CD14-positive monocyte (primary cell): ENCODE measurements around the gene TUBB4A. TPM values are rescaled to one million over a fixed set of nuclear protein-coding genes. Genes with fewer than 3 reads are reported as not detected.
A peak's percentile ranks its signal among the peaks of the same experiment; 100 is the strongest.

Experiments used
- DNase-seq, 3 donors: peaks; one replicate each; pipeline ENCODE4 v3.0.0-alpha.2; 2011 to 2022
- H2AFZ ChIP-seq: 2 replicates; pipeline ENCODE4 v1.6.0; 2012; ENCODE audit warnings: mild to moderate bottlenecking, low read depth, low read length, inconsistent platforms; ENCODE audit not compliant: insufficient read depth, poor library complexity, severe bottlenecking
- H3K27ac ChIP-seq, 2 donors: 1 replicate in 1 of 2; 2 replicates in 1 of 2; pipeline ENCODE4 v1.5.1; 2012 to 2013; ENCODE audit warnings: low read length in 2 of 2, control low read depth in 1 of 2, inconsistent platforms in 1 of 2, low read depth in 1 of 2, mild to moderate bottlenecking in 1 of 2
- H3K27me3 ChIP-seq, 2 donors: one replicate each; pipeline versions ENCODE4 v1.6.0 to v1.6.1; 2011 to 2013; ENCODE audit warnings: low read length in 2 of 2; ENCODE audit not compliant: control insufficient read depth in 2 of 2, insufficient read depth in 2 of 2
- H3K36me3 ChIP-seq, 2 donors: replicated peaks in 1 of 2; 1 replicate in 1 of 2; 2 replicates in 1 of 2; pipeline versions ENCODE4 v1.5.1 to v1.6.1; 2012 to 2013; ENCODE audit warnings: low read length in 2 of 2, control low read depth in 1 of 2, inconsistent platforms in 1 of 2, mild to moderate bottlenecking in 1 of 2; ENCODE audit not compliant: insufficient read depth in 2 of 2, control insufficient read depth in 1 of 2
- H3K4me1 ChIP-seq, 2 donors: 1 replicate in 1 of 2; 2 replicates in 1 of 2; pipeline versions ENCODE4 v1.5.1 to v1.6.1; 2012 to 2013; ENCODE audit warnings: low read length in 2 of 2, control low read depth in 1 of 2, inconsistent platforms in 1 of 2, mild to moderate bottlenecking in 1 of 2, moderate library complexity in 1 of 2; ENCODE audit not compliant: insufficient read depth in 2 of 2, control insufficient read depth in 1 of 2
- H3K4me2 ChIP-seq: replicated peaks from 2 replicates; pipeline ENCODE3; 2012; ENCODE audit warnings: low read length, moderate library complexity, mild to moderate bottlenecking; ENCODE audit not compliant: poor library complexity, severe bottlenecking; ENCODE audit errors: extremely low read depth
- H3K4me3 ChIP-seq, 3 experiments: fragments of 200-600 bp in 1 of 3; sonication (generic) in 1 of 3; replicated peaks in 1 of 3; 1 replicate in 2 of 3; 2 replicates in 1 of 3; pipeline ENCODE4 v1.5.1; 2011 to 2013; ENCODE audit warnings: low read length in 3 of 3, mild to moderate bottlenecking in 3 of 3, control low read depth in 2 of 3, low read depth in 2 of 3, inconsistent platforms in 1 of 3, moderate library complexity in 1 of 3
- H3K79me2 ChIP-seq: 2 replicates; pipeline ENCODE4 v1.6.0; 2012; ENCODE audit warnings: mild to moderate bottlenecking, control low read depth, inconsistent platforms, low read length, moderate library complexity; ENCODE audit not compliant: insufficient read depth
- H3K9ac ChIP-seq: 2 replicates; pipeline ENCODE4 v1.6.0; 2017; ENCODE audit warnings: low read length, mild to moderate bottlenecking; ENCODE audit not compliant: insufficient read depth, poor library complexity, severe bottlenecking
- H3K9me3 ChIP-seq, 2 donors: replicated peaks in 1 of 2; 1 replicate in 1 of 2; 2 replicates in 1 of 2; pipeline versions ENCODE4 v1.5.1 to v1.6.1; 2012 to 2013; ENCODE audit warnings: low read length in 2 of 2, control low read depth in 1 of 2; ENCODE audit not compliant: control insufficient read depth in 1 of 2, insufficient read depth in 1 of 2
- H4K20me1 ChIP-seq: 2 replicates; pipeline ENCODE4 v1.6.0; 2012; ENCODE audit warnings: mild to moderate bottlenecking, low read length, control low read depth, moderate library complexity; ENCODE audit not compliant: insufficient read depth
- H3K27ac Mint-ChIP-seq, 7 donors: one replicate each; pipeline ENCODE4 v1.8.0; 2020; ENCODE audit warnings: mild to moderate bottlenecking in 7 of 7, mixed read lengths in 7 of 7, moderate library complexity in 6 of 7, inconsistent platforms in 2 of 7
- H3K27me3 Mint-ChIP-seq, 3 donors: one replicate each; pipeline ENCODE4 v1.8.0; 2021 to 2022; ENCODE audit warnings: low read depth in 3 of 3, mild to moderate bottlenecking in 3 of 3, mixed read lengths in 3 of 3, moderate library complexity in 3 of 3, inconsistent platforms in 1 of 3
- H3K36me3 Mint-ChIP-seq, 2 donors: one replicate each; pipeline ENCODE4 v1.8.0; 2020; ENCODE audit warnings: mixed read lengths in 2 of 2, inconsistent platforms in 1 of 2, mild to moderate bottlenecking in 1 of 2
- H3K4me1 Mint-ChIP-seq: one replicate; pipeline ENCODE4 v1.8.0; 2020; ENCODE audit warnings: mild to moderate bottlenecking, mixed read lengths
- H3K4me3 Mint-ChIP-seq, 2 donors: one replicate each; pipeline ENCODE4 v1.8.0; 2020; ENCODE audit warnings: mild to moderate bottlenecking in 2 of 2, mixed read lengths in 2 of 2, moderate library complexity in 1 of 2
- H3K9me3 Mint-ChIP-seq, 7 donors: one replicate each; pipeline ENCODE4 v1.8.0; 2020 to 2022; ENCODE audit warnings: mixed read lengths in 7 of 7, mild to moderate bottlenecking in 6 of 7, moderate library complexity in 6 of 7, inconsistent platforms in 2 of 7
- WGBS: methylation state at CpG from one replicate; pipeline ENCODE4 v1.1.5; 2013; ENCODE audit warnings: missing lambda C conversion rate; ENCODE audit not compliant: insufficient coverage; 5-methylcytosine and 5-hydroxymethylcytosine counted together
- intact Hi-C, 2 donors: fragments of 100-400 bp; cut with micrococcal nuclease; formaldehyde crosslinking; loops; one replicate each; pipeline versions ENCODE4 v1.15.0 to v1.15.1; 2023
- polyA plus RNA-seq, 3 donors: library from polyadenylated mRNA; depleted of rRNA in 1 of 3; unstranded in 2 of 3; stranded (reverse) in 1 of 3; fragments of 300-500 nt in 2 of 3; fragments of >200 nt in 1 of 3; fragmentation: Illumina TruSeq in 2 of 3; gene quantifications; 1 replicate in 2 of 3; 2 replicates in 1 of 3; pipeline ENCODE4 v1.2.3, GENCODE V29; 2012 to 2021
- TF ChIP-seq, protein P1 (sequence below): fragments of 200-600 bp; IDR thresholded peaks from one replicate; pipeline ENCODE4 v1.8.0; 2022; ENCODE audit warnings: antibody characterized with exemption, mild to moderate bottlenecking

TUBB4A gene
- polyA plus RNA-seq, 3 donors: 0.16 TPM; not detected in 2

DNA sequence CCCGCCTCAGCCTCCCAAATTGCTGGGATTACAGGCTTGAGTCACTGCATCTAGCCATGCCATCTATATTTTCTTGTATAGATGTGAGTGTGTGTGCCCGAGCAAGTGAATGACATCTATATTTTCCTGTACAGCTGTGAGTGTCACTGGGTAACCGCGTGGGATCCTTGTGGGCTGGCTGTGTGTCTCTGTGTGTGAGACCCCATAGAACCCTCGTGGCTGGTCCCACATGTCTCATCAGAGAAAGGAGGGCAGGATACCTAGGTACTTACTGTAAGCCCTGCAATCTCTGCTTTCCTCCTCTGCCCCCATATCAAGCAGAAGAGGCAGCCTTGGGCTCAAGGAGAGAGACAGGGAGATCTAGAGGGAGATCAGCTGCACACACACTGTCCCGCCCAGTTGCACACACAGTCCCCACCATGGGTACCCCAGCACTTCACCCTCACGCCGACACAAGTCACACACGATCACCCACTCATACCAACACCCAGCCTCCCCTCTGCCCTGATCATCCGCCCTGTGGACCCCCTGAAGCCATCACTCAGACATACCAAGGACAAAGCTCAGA, 21.2 kb downstream of the TUBB4A start:
- Mint-ChIP-seq H3K4me1 (peaks cover 27% of the 10 kb centered on the region), H3K27me3 (peaks cover 0 to 7% (median 0%) of the 10 kb centered on the region in 3 donors), H3K27ac (peak overlapping the region; percentile 83 to 99 (median 96)), H3K36me3 (peaks cover 13 to 30% of the 10 kb centered on the region in 2 donors), H3K9me3 (peaks cover 0 to 8% (median 0%) of the 10 kb centered on the region in 7 donors), H3K4me3 (peak overlapping the region; percentile 96 to 99)
- Histone ChIP-seq H3K9me3 (no peaks in the 10 kb centered on the region), H3K9ac (peak overlapping the region; percentile 95), H3K36me3 (peaks cover 20 to 29% of the 10 kb centered on the region in 2 donors), H3K27me3 (no peaks in the 10 kb centered on the region), H3K27ac (peak overlapping the region; percentile 82 to 98), H3K79me2 (peaks cover 13% of the 10 kb centered on the region), H3K4me1 (peaks cover 15 to 21% of the 10 kb centered on the region in 2 donors), H3K4me3 (peak overlapping the region; percentile 62 to 95 (median 89)), H4K20me1 (no peaks in the 10 kb centered on the region), H2AFZ (peak overlapping the region; percentile 95), H3K4me2 (peak overlapping the region; percentile 90)
- TF ChIP-seq, protein P1, sequence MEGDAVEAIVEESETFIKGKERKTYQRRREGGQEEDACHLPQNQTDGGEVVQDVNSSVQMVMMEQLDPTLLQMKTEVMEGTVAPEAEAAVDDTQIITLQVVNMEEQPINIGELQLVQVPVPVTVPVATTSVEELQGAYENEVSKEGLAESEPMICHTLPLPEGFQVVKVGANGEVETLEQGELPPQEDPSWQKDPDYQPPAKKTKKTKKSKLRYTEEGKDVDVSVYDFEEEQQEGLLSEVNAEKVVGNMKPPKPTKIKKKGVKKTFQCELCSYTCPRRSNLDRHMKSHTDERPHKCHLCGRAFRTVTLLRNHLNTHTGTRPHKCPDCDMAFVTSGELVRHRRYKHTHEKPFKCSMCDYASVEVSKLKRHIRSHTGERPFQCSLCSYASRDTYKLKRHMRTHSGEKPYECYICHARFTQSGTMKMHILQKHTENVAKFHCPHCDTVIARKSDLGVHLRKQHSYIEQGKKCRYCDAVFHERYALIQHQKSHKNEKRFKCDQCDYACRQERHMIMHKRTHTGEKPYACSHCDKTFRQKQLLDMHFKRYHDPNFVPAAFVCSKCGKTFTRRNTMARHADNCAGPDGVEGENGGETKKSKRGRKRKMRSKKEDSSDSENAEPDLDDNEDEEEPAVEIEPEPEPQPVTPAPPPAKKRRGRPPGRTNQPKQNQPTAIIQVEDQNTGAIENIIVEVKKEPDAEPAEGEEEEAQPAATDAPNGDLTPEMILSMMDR: no peak
- intact Hi-C loops: no loop called here
- DNase-seq: no peak
- WGBS: 6% methylated on average over 3 of the region's 10 CpGs

DNA sequence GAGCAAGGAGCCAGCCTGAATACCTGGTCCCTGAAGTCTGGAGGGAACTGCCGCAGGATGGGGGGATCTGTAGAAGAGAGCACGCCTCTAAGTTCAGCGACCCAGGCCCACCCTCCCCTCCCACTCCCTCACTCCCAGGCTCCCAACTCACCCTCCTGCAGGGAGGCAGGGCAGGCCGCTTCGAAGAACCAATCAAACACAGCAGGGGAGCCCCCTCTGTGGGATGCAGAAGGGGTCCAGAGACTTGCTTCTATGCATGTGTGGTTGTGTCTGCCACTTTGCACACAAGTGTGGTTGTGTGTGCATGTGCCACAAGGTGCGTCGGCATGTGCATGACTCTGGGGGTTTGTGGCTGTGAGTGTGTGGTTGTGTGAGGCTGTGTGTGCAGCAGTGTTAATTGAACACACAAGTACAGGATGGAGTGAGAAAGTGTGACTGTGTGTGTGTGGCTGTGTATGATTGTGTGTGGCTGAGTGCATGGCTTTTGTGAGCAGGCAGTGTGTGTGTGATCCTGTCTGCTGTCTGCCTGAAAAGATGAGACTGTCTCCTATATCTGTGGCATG, 22.2 kb downstream of the TUBB4A start:
- H3K36me3 ChIP-seq: peaks cover 29 to 39% of the 10 kb centered on the region in 2 donors

More for the DNA sequence above, 22.2 kb downstream of the TUBB4A start:
- TF ChIP-seq, protein P1: no peak
- H3K27me3 ChIP-seq: no peaks in the 10 kb centered on the region
- H3K4me1 Mint-ChIP-seq: peaks cover 27% of the 10 kb centered on the region
- peak overlapping the region in 4 of 7 donors; percentile 4 to 46 (median 20) for H3K27ac Mint-ChIP-seq
- H3K9ac ChIP-seq: no peak overlapping the region
- H3K9me3 Mint-ChIP-seq: peaks cover 0 to 8% (median 0%) of the 10 kb centered on the region in 7 donors
- H2AFZ ChIP-seq: no peak overlapping the region
- H3K27me3 Mint-ChIP-seq: peaks cover 0 to 7% (median 0%) of the 10 kb centered on the region in 3 donors
- H3K79me2 ChIP-seq: peaks cover 13% of the 10 kb centered on the region
- H3K4me2 ChIP-seq: no peak overlapping the region
- H4K20me1 ChIP-seq: no peaks in the 10 kb centered on the region
- peaks cover 15 to 21% of the 10 kb centered on the region in 2 donors for H3K4me1 ChIP-seq
- H3K4me3 ChIP-seq: no peak overlapping the region
- H3K27ac ChIP-seq: no peak overlapping the region
- no peak for DNase-seq
- H3K4me3 Mint-ChIP-seq: no peak overlapping the region
- H3K9me3 ChIP-seq: no peaks in the 10 kb centered on the region
- intact Hi-C loops: no loop called here
- peaks cover 17 to 39% of the 10 kb centered on the region in 2 donors for H3K36me3 Mint-ChIP-seq
- WGBS: 100% methylated on average over 2 of the region's 7 CpGs
